Measurements from ENCODE around the gene SHROOM4. TPM values are rescaled to one million over a fixed set of nuclear protein-coding genes. Genes with fewer than 3 reads are reported as not detected.

Gene SHROOM4
- total RNA-seq, 1 experiment from 2014 or later = 2.1 TPM

DNA sequence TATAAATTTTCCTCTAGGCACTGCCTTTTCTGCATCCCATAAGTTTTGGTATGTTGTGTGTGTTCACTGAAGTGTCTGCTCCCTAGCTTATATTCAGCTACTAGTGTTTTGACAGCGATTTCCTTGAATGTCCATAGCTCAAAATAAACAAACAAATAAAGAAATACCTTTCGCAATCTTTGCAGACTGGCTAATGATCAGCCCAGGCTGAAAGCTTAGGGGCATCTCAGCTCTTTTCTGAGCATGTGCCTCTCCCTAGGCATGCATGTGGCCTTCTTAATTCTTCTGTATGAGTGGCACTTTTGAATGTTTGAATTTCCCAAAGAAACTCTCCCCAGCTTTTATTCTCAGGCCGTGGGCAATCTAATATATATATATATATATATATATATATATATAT is 44.6 kb upstream of the SHROOM4 start:
- Histone ChIP-seq H4K8ac (replicated peaks; ENCODE audit: insufficient read length, low read depth, low read length) (no peak overlapping the region), H3K79me2 (ENCODE audit: insufficient read depth, low read length) (no peaks in the 10 kb centered on the region), H2BK15ac (ENCODE audit: low read depth, low read length) (no peak overlapping the region), H4K20me1 (ENCODE audit: control insufficient read depth, insufficient read depth, insufficient read length) (no peaks in the 10 kb centered on the region), H2BK12ac (ENCODE audit: insufficient read length, low read depth, low read length) (no peak overlapping the region), H2BK120ac (ENCODE audit: low read depth, low read length, poor library complexity, severe bottlenecking) (no peak overlapping the region), H2BK5ac (ENCODE audit: insufficient read length, low read length) (no peak overlapping the region), H3K56ac (ENCODE audit: insufficient read length, low read depth, low read length) (no peak overlapping the region), H2BK20ac (ENCODE audit: low read depth, low read length, poor library complexity, severe bottlenecking) (no peak overlapping the region), H3K4ac (ENCODE audit: low read depth, low read length) (no peak overlapping the region), H3K9me3 (ENCODE audit: control insufficient read depth, low read depth, low read length) (no peaks in the 10 kb centered on the region), H3K27me3 (ENCODE audit: insufficient read depth, low read length) (no peaks in the 10 kb centered on the region), H3K4me2 (ENCODE audit: insufficient read depth, insufficient read length, low read length) (no peak overlapping the region), H3K9ac (ENCODE audit: extremely low read depth, insufficient read length, low read length) (no peak overlapping the region), H2AFZ (ENCODE audit: low read length) (no peak overlapping the region), H3K79me1 (ENCODE audit: insufficient read depth, low read depth, low read length, poor library complexity, severe bottlenecking) (no peaks in the 10 kb centered on the region), H3K18ac (ENCODE audit: insufficient read length, low read depth, low read length) (no peak overlapping the region), H4K5ac (ENCODE audit: insufficient read length, low read depth, low read length) (no peak overlapping the region), H3K14ac (ENCODE audit: insufficient read depth, low read length) (no peak overlapping the region), H3T11ph (ENCODE audit: low read length) (no peak overlapping the region), H3K27ac (ENCODE audit: insufficient read length, low read depth, low read length) (no peak overlapping the region), H3K23ac (ENCODE audit: insufficient read length, low read depth, low read length) (no peak overlapping the region), H3K23me2 (ENCODE audit: insufficient read length, low read depth, low read length, poor library complexity, severe bottlenecking) (no peaks in the 10 kb centered on the region), H4K91ac (ENCODE audit: insufficient read length, low read depth, low read length) (no peak overlapping the region), H2AK5ac (ENCODE audit: insufficient read length, low read length) (no peak overlapping the region), H3K4me1 (ENCODE audit: insufficient read depth, low read length) (no peaks in the 10 kb centered on the region)
- H3K4me1 Mint-ChIP-seq = no peaks in the 10 kb centered on the region
- no CpG with 5 or more reads among the region's 3 CpGs for WGBS (ENCODE audit: extremely low coverage, insufficient read length, low lambda C conversion rate)
- TF ChIP-seq, protein P1, sequence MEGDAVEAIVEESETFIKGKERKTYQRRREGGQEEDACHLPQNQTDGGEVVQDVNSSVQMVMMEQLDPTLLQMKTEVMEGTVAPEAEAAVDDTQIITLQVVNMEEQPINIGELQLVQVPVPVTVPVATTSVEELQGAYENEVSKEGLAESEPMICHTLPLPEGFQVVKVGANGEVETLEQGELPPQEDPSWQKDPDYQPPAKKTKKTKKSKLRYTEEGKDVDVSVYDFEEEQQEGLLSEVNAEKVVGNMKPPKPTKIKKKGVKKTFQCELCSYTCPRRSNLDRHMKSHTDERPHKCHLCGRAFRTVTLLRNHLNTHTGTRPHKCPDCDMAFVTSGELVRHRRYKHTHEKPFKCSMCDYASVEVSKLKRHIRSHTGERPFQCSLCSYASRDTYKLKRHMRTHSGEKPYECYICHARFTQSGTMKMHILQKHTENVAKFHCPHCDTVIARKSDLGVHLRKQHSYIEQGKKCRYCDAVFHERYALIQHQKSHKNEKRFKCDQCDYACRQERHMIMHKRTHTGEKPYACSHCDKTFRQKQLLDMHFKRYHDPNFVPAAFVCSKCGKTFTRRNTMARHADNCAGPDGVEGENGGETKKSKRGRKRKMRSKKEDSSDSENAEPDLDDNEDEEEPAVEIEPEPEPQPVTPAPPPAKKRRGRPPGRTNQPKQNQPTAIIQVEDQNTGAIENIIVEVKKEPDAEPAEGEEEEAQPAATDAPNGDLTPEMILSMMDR (conservative IDR thresholded peaks at IDR 0.05) = no peak
- H3K9me3 Mint-ChIP-seq = peaks cover 64 to 73% of the 10 kb centered on the region in 2 experiments
- H3K27ac Mint-ChIP-seq = no peak overlapping the region
- H3K27me3 Mint-ChIP-seq (ENCODE audit: low read depth) = no peaks in the 10 kb centered on the region
- H3K36me3 Mint-ChIP-seq (ENCODE audit: insufficient read depth in 1 of 3, low read depth in 3 of 3) = peaks cover 0 to 2% (median 2%) of the 10 kb centered on the region in 3 experiments; a peak in 3 of 7 replicates
- no peak for DNase-seq
- H3K4me3 Mint-ChIP-seq = no peak overlapping the region
